Progenitor cell of endocrine pancreas (in vitro differentiated cells): ENCODE measurements around the gene SRP14. TPM values are rescaled to one million over a fixed set of nuclear protein-coding genes. Genes with fewer than 3 reads are reported as not detected.

Experiments used
- DNase-seq: peaks from one replicate; pipeline ENCODE4 v3.0.0; 2021; ENCODE audit warnings: low spot score; ENCODE audit not compliant: unreplicated experiment
- H3K27ac Mint-ChIP-seq: 2 replicates; pipeline ENCODE4 v1.8.0; 2021; ENCODE audit warnings: mild to moderate bottlenecking, moderate library complexity, mixed read lengths
- H3K27me3 Mint-ChIP-seq: 2 replicates; pipeline ENCODE4 v1.8.0; 2021; ENCODE audit warnings: mixed read lengths
- H3K36me3 Mint-ChIP-seq: 2 replicates; pipeline ENCODE4 v1.8.0; 2022; ENCODE audit warnings: mixed read lengths; ENCODE audit not compliant: insufficient read depth
- H3K4me1 Mint-ChIP-seq: 2 replicates; pipeline ENCODE4 v1.8.0; 2021; ENCODE audit warnings: low read depth, mixed read lengths
- H3K4me3 Mint-ChIP-seq: 2 replicates; pipeline ENCODE4 v1.8.0; 2021; ENCODE audit warnings: low read depth, mild to moderate bottlenecking, moderate library complexity, mixed read lengths
- H3K9me3 Mint-ChIP-seq: 2 replicates; pipeline ENCODE4 v1.8.0; 2021; ENCODE audit warnings: low read depth, mixed read lengths
- CTCF ChIP-seq: fragments of 200-600 bp; sonication (generic); IDR thresholded peaks from one replicate; pipeline ENCODE4 v1.5.0; 2021; ENCODE audit warnings: antibody characterized with exemption, mild to moderate bottlenecking; ENCODE audit not compliant: unreplicated experiment
- long read RNA-seq: library from polyadenylated mRNA; unstranded; transcript quantifications from one replicate; pipeline ENCODE4 v2.0.0, GENCODE V29; 2020
- total RNA-seq: library from RNA; stranded (reverse); gene quantifications from 2 replicates; pipeline ENCODE4 v1.2.1, GENCODE V29; 2021

Gene SRP14
- total RNA-seq: 282 and 285 TPM in 2 replicates
- long read RNA-seq, transcript SRP14-201 (5 exons, 1,077 nt): major isoform, 235 of 253 reads
- long read RNA-seq, partial matches to known transcripts: 5 of 253 reads
- long read RNA-seq, other reads (novel, unspliced or antisense): 10 of 253 reads

GRCh38 chr15:40038638-40039543 lies at the start of gene SRP14:
SRP14 (minus strand) TSS chr15:40039181; CDS start chr15:40039116, 65 bp downstream.
- Mint-ChIP-seq H3K36me3 (peaks cover 22% of the 10 kb centered on the region), H3K4me3 (peak within 1 kb of the TSS; percentile 98), H3K27ac (peak within 1 kb of the TSS; percentile 100), H3K27me3 (no peaks in the 10 kb centered on the region), H3K4me1 (peaks cover 27% of the 10 kb centered on the region), H3K9me3 (no peaks in the 10 kb centered on the region)
- DNase-seq: peak; percentile 87
- TF ChIP-seq CTCF: no peak

GRCh38 chr15:40087991-40088928 lies 49.3 kb upstream of the SRP14 start:
- Mint-ChIP-seq H3K36me3 (peaks cover 20% of the 10 kb centered on the region), H3K9me3 (no peaks in the 10 kb centered on the region), H3K27me3 (no peaks in the 10 kb centered on the region), H3K4me3 (no peak overlapping the region), H3K27ac (peak overlapping the region; percentile 90), H3K4me1 (peaks cover 81% of the 10 kb centered on the region)
- DNase-seq: no peak
- no peak for TF ChIP-seq CTCF

GRCh38 chr15:40087068-40087810 lies 48.3 kb upstream of the SRP14 start:
- H3K27me3 Mint-ChIP-seq: no peaks in the 10 kb centered on the region
- H3K27ac Mint-ChIP-seq: peak overlapping the region; percentile 75
- H3K4me1 Mint-ChIP-seq: peaks cover 78% of the 10 kb centered on the region
- H3K9me3 Mint-ChIP-seq: no peaks in the 10 kb centered on the region
- no peak for DNase-seq
- H3K4me3 Mint-ChIP-seq: no peak overlapping the region
- peaks cover 15% of the 10 kb centered on the region for H3K36me3 Mint-ChIP-seq
- TF ChIP-seq CTCF: no peak

GRCh38 chr15:40085266-40085665 lies 46.3 kb upstream of the SRP14 start:
- Mint-ChIP-seq H3K9me3 (no peaks in the 10 kb centered on the region), H3K4me1 (peaks cover 83% of the 10 kb centered on the region), H3K4me3 (no peak overlapping the region), H3K27me3 (no peaks in the 10 kb centered on the region), H3K36me3 (peaks cover 9% of the 10 kb centered on the region), H3K27ac (peak overlapping the region; percentile 89)
- DNase-seq: no peak
- TF ChIP-seq CTCF: no peak
